GM23248 (cell line): ENCODE measurements around the gene SLC6A12.

ENCODE experiments used
- EZH2 ChIP-seq: fragments of 200-600 bp; sonication (generic); IDR thresholded peaks from 2 replicates; pipeline ENCODE4 v1.6.1; 2018; ENCODE audit warnings: antibody characterized with exemption, mild to moderate bottlenecking; ENCODE audit not compliant: insufficient read depth, poor library complexity, severe bottlenecking
- EZH2phosphoT487 ChIP-seq: fragments of 200-600 bp; sonication (generic); IDR thresholded peaks from 2 replicates; pipeline ENCODE4 v1.6.1; 2018; ENCODE audit warnings: antibody characterized with exemption, moderate library complexity, mild to moderate bottlenecking, low read depth; ENCODE audit not compliant: insufficient read depth

DNA sequence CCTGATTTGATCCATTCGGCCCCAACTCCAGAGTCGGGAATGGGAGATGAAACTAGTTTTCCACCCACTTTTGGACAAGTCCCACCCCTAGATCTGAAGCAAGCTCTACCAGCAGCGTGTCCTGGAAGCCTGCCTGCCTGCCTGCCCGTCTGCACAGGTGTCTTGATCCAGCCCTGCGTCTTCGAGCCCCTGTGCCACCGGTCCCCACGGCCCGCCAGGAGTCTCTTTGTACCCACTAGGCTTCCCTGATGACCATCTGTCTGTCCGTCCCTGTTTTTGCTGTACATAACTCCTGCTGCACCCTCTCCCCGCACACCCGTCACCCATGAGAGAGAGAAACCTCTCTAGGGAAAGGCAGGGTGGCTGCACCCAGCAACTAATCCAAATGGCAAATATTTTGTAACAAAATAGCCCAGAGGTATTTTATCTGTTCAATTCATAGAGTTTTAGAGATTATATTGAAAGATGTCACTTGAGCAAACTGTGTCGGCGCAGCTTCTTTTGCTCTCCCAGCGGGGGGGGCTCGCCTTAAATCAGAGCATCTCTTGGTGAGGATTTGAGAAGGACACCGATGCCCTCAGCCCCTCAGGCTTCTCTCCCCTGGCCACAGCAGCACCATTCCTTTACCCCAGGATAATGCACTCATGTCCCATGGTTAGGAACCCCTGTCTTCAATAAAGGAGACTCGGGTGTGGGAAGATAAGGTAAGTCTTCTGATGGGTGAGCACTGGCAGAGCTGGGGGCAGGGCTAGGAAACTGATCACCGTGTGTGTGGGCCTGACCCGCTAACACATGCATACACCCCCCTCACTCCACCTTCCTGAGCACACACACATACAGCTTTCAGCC is 35.8 kb downstream of the SLC6A12 start:
- TF ChIP-seq EZH2 (no peak), EZH2phosphoT487 (no peak)
